ENCODE data around the gene ANTXRL. TPM values are rescaled to one million over a fixed set of nuclear protein-coding genes. Genes with fewer than 3 reads are reported as not detected.
"Not testable (repeated sequence)": the region's sequence is repeated elsewhere in the genome, so short reads cannot be mapped to it uniquely, and the experiment has no call there.

ANTXRL gene
- total RNA-seq, 1 donor from 2014 or later: not detected

- Mint-ChIP-seq H3K4me1 (ENCODE audit: low read depth) (peaks cover 23% of the 10 kb centered on the region), H3K36me3 (ENCODE audit: low read depth) (no peaks in the 10 kb centered on the region), H3K27me3 (ENCODE audit: low read depth) (peaks cover 22% of the 10 kb centered on the region), H3K4me3 (ENCODE audit: low read depth) (no peak overlapping the region), H3K9me3 (no peaks in the 10 kb centered on the region), H3K27ac (peak overlapping the region; percentile 9)
- intact Hi-C loops (cut with micrococcal nuclease): no loop called here
- DNase-seq (ENCODE audit: low spot score): no peak
These were observed 13.9 kb upstream of the ANTXRL start for GRCh38 chr10:46272863-46273415.

DNA sequence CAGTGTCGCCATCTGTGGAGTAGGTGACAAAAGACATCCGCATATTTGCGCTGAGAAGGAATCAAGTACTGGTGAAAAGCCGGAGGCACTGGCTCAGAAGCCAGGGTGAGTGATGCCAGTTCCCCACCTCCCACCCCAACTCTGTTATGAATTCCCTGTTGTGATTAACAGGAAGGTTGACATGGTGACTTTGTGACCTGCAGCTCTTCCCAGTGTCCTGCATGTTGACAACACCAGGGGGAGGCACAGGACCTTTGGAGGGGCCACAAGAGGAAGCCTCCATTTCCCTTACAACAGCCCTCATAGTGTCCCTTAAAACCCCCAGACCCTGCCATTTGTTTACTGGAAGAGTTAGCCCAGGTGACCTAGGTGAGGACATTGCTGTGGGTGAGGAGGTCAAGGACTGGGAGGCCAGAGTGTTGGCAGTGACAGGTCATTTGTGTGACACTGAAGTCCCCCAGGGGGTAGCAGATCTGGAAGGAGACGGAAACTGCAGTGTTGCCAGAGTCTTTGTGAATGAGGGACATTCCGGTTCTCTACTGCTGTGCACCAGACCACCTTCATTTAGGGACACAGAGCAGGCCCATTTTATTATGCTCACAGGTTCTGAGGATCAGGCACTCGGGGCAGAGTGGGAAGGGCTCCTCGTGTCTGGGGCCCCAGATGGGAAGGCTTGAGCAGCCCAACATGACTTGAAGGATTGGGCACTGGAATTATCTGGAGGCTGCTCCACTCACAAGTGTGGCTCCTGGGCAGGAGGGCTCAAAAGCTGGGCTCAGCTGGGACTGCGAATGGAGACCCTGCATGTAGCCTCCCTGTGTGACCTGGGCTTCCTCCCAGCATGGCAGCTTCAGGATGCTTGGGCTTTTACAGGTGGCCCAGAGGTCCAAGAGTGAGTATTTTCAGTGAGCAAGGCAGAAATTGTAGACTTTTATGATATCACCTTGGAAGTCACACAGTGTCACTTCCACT lies 13.0 kb upstream of the ANTXRL start:
- intact Hi-C loops (cut with micrococcal nuclease): no loop called here
- DNase-seq (ENCODE audit: low spot score): no peak
- Mint-ChIP-seq H3K36me3 (ENCODE audit: low read depth) (no peaks in the 10 kb centered on the region), H3K9me3 (no peaks in the 10 kb centered on the region), H3K27ac (no peak overlapping the region), H3K4me1 (ENCODE audit: low read depth) (peaks cover 25% of the 10 kb centered on the region), H3K27me3 (ENCODE audit: low read depth) (peaks cover 24% of the 10 kb centered on the region), H3K4me3 (ENCODE audit: low read depth) (no peak overlapping the region)

- intact Hi-C loops (cut with micrococcal nuclease): no loop called here
- no peak for DNase-seq (ENCODE audit: low spot score)
- no peaks in the 10 kb centered on the region for H3K9me3 Mint-ChIP-seq
- no peak overlapping the region for H3K27ac Mint-ChIP-seq
- peaks cover 50% of the 10 kb centered on the region for H3K27me3 Mint-ChIP-seq (ENCODE audit: low read depth)
- H3K36me3 Mint-ChIP-seq (ENCODE audit: low read depth): no peaks in the 10 kb centered on the region
- no peak overlapping the region for H3K4me3 Mint-ChIP-seq (ENCODE audit: low read depth)
- peaks cover 13% of the 10 kb centered on the region for H3K4me1 Mint-ChIP-seq (ENCODE audit: low read depth)
These were observed 9.0 kb upstream of the ANTXRL start for GRCh38 chr10:46277840-46278239.

GRCh38 chr10:46282421-46282831 lies 4.4 kb upstream of the ANTXRL start:
- H3K36me3 Mint-ChIP-seq (ENCODE audit: low read depth); intact Hi-C loops (cut with micrococcal nuclease); DNase-seq (ENCODE audit: low spot score); H3K27ac Mint-ChIP-seq; H3K9me3 Mint-ChIP-seq: not testable (repeated sequence)
- peaks cover 34% of the 10 kb centered on the region for H3K27me3 Mint-ChIP-seq (ENCODE audit: low read depth)
- peaks cover 27% of the 10 kb centered on the region for H3K4me1 Mint-ChIP-seq (ENCODE audit: low read depth)
- H3K4me3 Mint-ChIP-seq (ENCODE audit: low read depth): peak overlapping the region; percentile 67

- Mint-ChIP-seq H3K27me3 (ENCODE audit: low read depth) (peaks cover 29% of the 10 kb centered on the region), H3K9me3 (no peaks in the 10 kb centered on the region), H3K4me1 (ENCODE audit: low read depth) (peaks cover 23% of the 10 kb centered on the region), H3K36me3 (ENCODE audit: low read depth) (no peaks in the 10 kb centered on the region), H3K4me3 (ENCODE audit: low read depth) (peak overlapping the region; percentile 45), H3K27ac (no peak overlapping the region)
- peak; percentile 62 for DNase-seq (ENCODE audit: low spot score)
- intact Hi-C loops (cut with micrococcal nuclease): no loop called here
These were observed 3.8 kb upstream of the ANTXRL start for GRCh38 chr10:46282842-46283574.

DNA sequence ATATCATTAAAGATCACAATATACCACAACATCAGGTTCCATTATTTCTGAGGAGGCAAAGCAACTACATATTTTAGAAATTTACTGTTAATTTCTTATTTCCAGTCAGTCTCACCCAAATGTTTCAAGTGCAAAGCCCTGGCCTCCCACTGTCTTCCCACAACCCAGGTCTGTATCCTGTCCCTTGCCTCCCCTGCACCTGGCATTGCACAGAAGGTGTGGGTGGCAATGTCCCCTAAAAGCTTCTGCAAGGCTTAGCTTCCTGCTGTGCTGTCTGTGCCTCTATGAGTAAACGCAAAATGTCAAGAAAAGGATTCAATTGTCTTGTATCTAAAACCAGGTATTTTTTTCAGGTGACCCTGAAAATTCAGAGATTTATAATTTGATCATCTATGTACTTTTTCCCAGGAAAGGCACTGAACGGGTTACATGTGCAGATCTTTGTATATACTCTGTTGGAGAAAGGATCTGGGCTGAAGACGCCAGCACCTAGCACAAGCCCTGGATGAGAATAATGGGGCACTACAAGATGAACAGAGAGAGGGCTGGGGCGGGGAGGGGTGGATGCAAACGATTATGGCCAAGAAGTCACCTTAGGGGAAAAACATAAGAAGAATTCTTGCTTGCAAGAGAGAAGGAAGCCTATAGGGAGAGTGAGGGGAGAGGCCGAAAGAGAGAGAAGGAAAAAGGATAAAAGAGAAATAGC lies 3.1 kb upstream of the ANTXRL start:
- no peak for DNase-seq (ENCODE audit: low spot score)
- Mint-ChIP-seq H3K9me3 (no peaks in the 10 kb centered on the region), H3K27ac (peak overlapping the region; percentile 67), H3K4me1 (ENCODE audit: low read depth) (peaks cover 22% of the 10 kb centered on the region), H3K27me3 (ENCODE audit: low read depth) (peaks cover 28% of the 10 kb centered on the region), H3K4me3 (ENCODE audit: low read depth) (peak overlapping the region; percentile 88), H3K36me3 (ENCODE audit: low read depth) (no peaks in the 10 kb centered on the region)
- intact Hi-C loops (cut with micrococcal nuclease): loop anchor here (1.0 to 2.0 kb wide), 2 partner anchors 15 to 1097 kb away; no protein-coding TSS in a partner anchor

DNA sequence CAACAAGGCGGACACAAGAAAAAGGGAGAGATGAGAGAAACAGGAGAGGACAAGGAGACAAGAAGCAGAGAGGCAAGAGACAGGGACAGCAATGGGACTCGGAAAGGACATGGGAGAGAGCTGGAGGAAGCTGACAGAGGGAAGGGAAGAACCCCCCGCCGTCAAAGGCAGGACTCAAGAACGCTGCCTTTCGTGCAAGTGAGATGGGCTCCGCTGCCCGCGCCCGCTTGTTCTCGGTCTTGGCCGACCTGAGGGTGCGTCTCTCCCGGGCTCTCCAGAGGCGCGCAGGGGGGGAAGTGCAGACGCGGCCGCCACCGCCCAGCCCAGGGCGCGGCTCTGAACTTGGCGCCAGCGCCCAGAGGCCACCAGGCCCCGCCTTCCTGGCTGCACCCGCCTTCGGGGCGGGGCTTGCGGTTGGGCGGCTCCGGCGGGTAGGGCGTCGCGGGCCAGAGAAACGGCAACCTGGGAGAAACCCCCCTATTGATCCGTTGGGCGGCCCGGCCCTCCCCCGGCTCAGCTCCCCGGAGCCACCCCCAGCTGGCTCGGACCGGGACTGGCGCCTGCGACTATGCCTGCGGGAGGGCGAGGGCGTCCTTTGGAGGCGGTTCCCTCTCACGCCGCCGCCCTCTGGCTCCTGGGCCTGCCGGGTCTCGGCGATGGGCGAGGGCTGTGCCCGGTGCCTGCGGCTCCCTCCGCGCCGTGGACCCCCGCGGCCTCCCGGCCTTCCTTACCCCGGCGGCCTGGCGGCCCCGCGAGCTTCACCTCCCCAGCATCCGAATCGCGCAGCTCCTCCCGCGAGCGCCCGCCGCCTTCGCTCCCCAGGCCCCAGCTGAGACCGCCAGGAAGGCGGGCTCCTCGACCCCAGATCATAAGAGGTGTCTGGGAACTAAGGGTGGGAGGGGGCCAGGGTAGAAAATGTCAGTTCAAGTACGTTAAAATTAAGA lies 2.2 kb upstream of the ANTXRL start:
- no peaks in the 10 kb centered on the region for H3K9me3 Mint-ChIP-seq
- peak overlapping the region; percentile 88 for H3K4me3 Mint-ChIP-seq (ENCODE audit: low read depth)
- peak; percentile 83 for DNase-seq (ENCODE audit: low spot score)
- H3K27ac Mint-ChIP-seq: peak overlapping the region; percentile 67
- H3K36me3 Mint-ChIP-seq (ENCODE audit: low read depth): no peaks in the 10 kb centered on the region
- intact Hi-C loops (cut with micrococcal nuclease): loop anchor here (1.0 to 2.0 kb wide), 2 partner anchors 16 to 1096 kb away; no protein-coding TSS in a partner anchor
- peaks cover 25% of the 10 kb centered on the region for H3K27me3 Mint-ChIP-seq (ENCODE audit: low read depth)
- peaks cover 22% of the 10 kb centered on the region for H3K4me1 Mint-ChIP-seq (ENCODE audit: low read depth)

DNA sequence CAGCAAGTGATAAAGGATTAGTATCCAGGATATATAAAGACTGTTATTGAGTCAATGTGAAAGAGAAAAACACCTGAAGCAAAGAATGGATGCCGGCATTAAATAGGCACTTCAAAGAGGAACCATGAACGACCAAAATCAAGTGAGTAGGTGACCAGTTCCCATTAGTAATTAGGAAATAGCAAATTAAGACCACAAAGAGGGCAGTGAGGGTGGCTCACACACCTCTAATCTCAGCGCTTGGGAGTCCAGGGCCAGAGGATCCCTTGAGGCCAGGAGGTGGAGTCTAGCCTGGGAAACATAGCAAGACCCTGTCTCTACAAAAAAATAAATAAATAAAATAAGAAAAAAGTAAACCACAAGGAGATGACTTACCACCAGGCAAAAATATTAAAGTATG lies 1.5 kb upstream of the ANTXRL start:
- Mint-ChIP-seq H3K4me1 (ENCODE audit: low read depth) (peaks cover 22% of the 10 kb centered on the region), H3K27ac (peak overlapping the region; percentile 52), H3K27me3 (ENCODE audit: low read depth) (peaks cover 20% of the 10 kb centered on the region), H3K4me3 (ENCODE audit: low read depth) (peak overlapping the region; percentile 79), H3K9me3 (no peaks in the 10 kb centered on the region), H3K36me3 (ENCODE audit: low read depth) (no peaks in the 10 kb centered on the region)
- no peak for DNase-seq (ENCODE audit: low spot score)
- intact Hi-C loops (cut with micrococcal nuclease): loop anchor here (2.0 kb wide), 1 partner anchor 16 kb away; no protein-coding TSS in a partner anchor

DNA sequence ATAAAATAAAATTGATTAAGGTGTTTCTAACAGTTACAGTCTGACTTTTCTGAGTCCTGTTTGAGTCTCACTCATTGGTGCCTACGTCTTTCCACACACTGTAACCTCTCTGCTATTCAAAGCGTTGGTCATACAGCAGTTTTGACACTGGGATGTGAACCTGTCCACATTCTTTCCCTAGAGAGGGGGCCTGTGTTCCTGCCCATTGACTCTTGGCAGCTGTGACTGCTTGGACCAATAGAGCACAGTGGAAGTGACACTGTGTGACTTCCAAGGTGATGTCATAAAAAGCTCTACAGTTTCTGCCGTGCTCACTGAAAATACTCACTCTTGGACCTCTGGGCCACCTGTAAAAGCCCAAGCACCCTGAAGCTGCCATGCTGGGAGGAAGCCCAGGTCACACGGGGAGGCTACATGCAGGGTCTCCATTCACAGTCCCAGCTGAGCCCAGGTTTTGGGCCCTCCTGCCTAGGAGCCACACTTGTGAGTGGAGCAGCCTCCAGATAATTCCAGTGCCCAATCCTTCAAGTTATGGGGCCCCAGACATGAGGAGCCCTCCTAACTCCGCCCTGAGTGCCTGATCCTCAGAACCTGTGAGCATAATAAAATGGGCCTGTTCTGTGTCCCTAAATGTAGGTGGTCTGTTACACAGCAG lies 704 bp upstream of the ANTXRL start:
- H3K27me3 Mint-ChIP-seq (ENCODE audit: low read depth): peaks cover 13% of the 10 kb centered on the region

DNA sequence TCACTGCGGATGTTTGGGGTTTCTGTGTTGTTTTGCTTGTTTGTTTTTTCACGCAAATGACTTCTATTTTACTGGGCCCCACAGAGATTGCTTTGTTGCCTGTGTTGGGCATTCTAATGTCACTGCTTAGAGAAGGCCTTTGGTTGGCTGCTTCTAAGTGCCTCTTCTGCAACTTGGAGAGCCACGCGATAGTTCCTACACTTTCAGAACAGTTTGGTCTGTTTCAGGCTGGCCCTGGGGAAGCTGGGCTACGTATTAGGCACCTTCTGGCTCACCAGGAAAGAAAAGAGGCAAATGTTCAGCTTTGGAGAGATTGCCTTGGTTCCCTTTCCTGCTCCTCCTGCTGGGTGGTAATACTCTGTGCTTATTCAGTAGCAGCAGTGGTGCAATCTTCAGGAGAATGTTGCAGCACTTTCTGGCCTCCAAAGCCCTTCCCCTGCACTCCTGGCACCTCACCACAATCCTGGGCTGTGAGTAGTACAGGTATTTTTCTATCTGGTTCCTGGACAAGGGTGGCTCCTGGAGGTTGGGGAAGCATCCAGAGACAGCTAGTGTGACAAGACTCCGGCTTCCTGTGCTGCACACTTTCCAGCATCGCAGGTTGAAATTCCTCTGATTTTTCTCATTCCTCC lies 1.2 kb downstream of the ANTXRL start:
- Mint-ChIP-seq H3K27me3 (ENCODE audit: low read depth) (peaks cover 1% of the 10 kb centered on the region), H3K4me1 (ENCODE audit: low read depth) (peaks cover 17% of the 10 kb centered on the region), H3K36me3 (ENCODE audit: low read depth) (no peaks in the 10 kb centered on the region), H3K4me3 (ENCODE audit: low read depth) (no peak overlapping the region), H3K9me3 (no peaks in the 10 kb centered on the region), H3K27ac (no peak overlapping the region)
- no peak for DNase-seq (ENCODE audit: low spot score)
- intact Hi-C loops (cut with micrococcal nuclease): no loop called here

More for the DNA sequence above, 704 bp upstream of the ANTXRL start:
- Mint-ChIP-seq H3K27ac (no peak overlapping the region), H3K36me3 (ENCODE audit: low read depth) (no peaks in the 10 kb centered on the region), H3K4me1 (ENCODE audit: low read depth) (peaks cover 22% of the 10 kb centered on the region), H3K9me3 (no peaks in the 10 kb centered on the region), H3K4me3 (ENCODE audit: low read depth) (peak overlapping the region; percentile 37)
- intact Hi-C loops (cut with micrococcal nuclease): loop anchor here (2.0 kb wide), 1 partner anchor 17 kb away; no protein-coding TSS in a partner anchor
- no peak for DNase-seq (ENCODE audit: low spot score)
